ENCODE measurements around the gene GAGE12E. TPM values are rescaled to one million over a fixed set of nuclear protein-coding genes. Genes with fewer than 3 reads are reported as not detected.

The GAGE12E gene
- total and polyA plus RNA-seq, 7 donors = not detected

Small RNA genes within 50 kb of the gene (small RNA-seq; reads per million reads assigned to genes)
- gene GAGE12B = 0 reads per million in 3 donors

Other genes with a start within 250 kb of the GAGE12E start
- not detected for gene GAGE10, start 247.6 kb upstream of the GAGE12E start, total RNA-seq
- gene GAGE10, start 247.6 kb upstream of the GAGE12E start, polyA plus RNA-seq = not detected
- not detected for gene GAGE12J, start 229.3 kb upstream of the GAGE12E start, total RNA-seq
- not detected for gene GAGE12J, start 229.3 kb upstream of the GAGE12E start, polyA plus RNA-seq
- not detected for gene GAGE13, start 219.7 kb upstream of the GAGE12E start, total RNA-seq
- gene GAGE13, start 219.7 kb upstream of the GAGE12E start, polyA plus RNA-seq = not detected
- gene GAGE12C, start 19.1 kb upstream of the GAGE12E start, total RNA-seq = not detected
- not detected for gene GAGE12C, start 19.1 kb upstream of the GAGE12E start, polyA plus RNA-seq
- not detected for gene GAGE12D, start 9.6 kb upstream of the GAGE12E start, total RNA-seq
- gene GAGE12D, start 9.6 kb upstream of the GAGE12E start, polyA plus RNA-seq = not detected
- not detected for gene GAGE12F, start 9.6 kb downstream of the GAGE12E start, total RNA-seq
- gene GAGE12F, start 9.6 kb downstream of the GAGE12E start, polyA plus RNA-seq = not detected
- not detected for gene GAGE12G, start 19.1 kb downstream of the GAGE12E start, total RNA-seq
- gene GAGE12G, start 19.1 kb downstream of the GAGE12E start, polyA plus RNA-seq = not detected
- gene GAGE12H, start 28.7 kb downstream of the GAGE12E start, total RNA-seq = not detected
- gene GAGE12H, start 28.7 kb downstream of the GAGE12E start, polyA plus RNA-seq = not detected
- not detected for gene GAGE2A, start 38.2 kb downstream of the GAGE12E start, total RNA-seq
- gene GAGE2A, start 38.2 kb downstream of the GAGE12E start, polyA plus RNA-seq = not detected
- not detected for gene GAGE1, start 47.7 kb downstream of the GAGE12E start, total RNA-seq
- gene GAGE1, start 47.7 kb downstream of the GAGE12E start, polyA plus RNA-seq = not detected
- not detected for gene PAGE1, start 144.7 kb downstream of the GAGE12E start, total RNA-seq
- gene PAGE1, start 144.7 kb downstream of the GAGE12E start, polyA plus RNA-seq = not detected